GM18951 (cell line): Measurements from ENCODE around the gene SDK1.

ENCODE experiments used
- POLR2A ChIP-seq: IDR thresholded peaks from 4 replicates; pipeline ENCODE4 v1.6.1; 2011; ENCODE audit warnings: mild to moderate bottlenecking; ENCODE audit not compliant: insufficient read length, insufficient read depth; ENCODE audit errors: extremely low read depth
- in situ Hi-C: fragments of 300-500 bp; cut with MboI; formaldehyde crosslinking; loops from one replicate; pipeline ENCODE4 v1.12.0; 2022; ENCODE audit warnings: low sequenced_read_pairs, mixed read lengths, inconsistent platforms; ENCODE audit not compliant: unreplicated experiment

The SDK1 gene

DNA sequence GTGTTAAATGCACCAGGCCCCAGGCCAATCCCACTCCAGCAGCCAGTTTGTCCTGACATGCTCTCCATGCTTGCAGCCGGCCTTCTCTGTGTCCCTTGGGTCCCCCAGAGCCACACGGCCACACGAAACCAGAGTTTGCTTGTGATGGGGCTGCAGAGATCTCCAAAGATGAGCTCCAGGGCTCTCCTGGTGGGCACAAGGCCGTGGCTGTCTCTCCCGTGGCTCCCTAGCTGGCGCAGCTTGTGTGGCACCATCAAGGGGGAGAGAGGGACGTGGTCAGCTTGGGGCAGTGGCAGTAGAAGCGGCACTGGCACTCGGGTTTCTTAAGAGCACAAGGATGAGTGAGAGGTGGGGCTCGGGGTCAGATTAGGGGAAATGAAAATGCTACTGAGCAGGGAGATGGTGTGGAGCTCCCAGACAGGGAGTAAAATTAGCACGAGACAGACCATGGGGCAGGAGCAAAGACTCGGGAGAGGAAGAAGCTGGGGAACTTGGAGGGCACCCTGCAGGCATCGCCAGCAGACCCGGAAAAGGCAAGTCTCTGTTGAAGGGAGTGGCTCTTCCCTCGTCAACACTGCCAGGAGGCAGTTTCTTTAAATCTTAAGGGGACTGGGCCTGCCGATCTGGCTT is 808.5 kb downstream of the SDK1 start:
- in situ Hi-C loops: no loop called here
- TF ChIP-seq POLR2A: no peak

DNA sequence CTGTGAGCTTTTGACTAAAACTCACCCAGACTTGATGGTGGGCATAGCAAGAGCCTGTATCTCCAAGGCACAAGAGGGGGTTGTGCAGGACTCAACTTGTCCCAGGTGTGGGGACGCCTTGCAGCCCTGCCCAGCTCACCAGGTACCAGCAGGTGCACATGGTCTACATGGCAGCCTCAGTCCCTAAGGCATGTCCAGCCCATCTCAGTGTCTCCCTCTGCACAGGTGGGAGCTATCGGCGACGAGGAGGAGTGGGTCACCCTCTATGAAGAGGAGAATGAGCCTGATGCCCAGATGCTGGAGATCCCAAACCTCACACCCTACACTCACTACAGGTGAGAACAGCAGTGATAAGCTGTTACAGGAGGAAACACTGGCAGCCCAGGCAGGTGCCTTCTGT is 809.4 kb downstream of the SDK1 start:
- no peak for TF ChIP-seq POLR2A
- in situ Hi-C loops: no loop called here

DNA sequence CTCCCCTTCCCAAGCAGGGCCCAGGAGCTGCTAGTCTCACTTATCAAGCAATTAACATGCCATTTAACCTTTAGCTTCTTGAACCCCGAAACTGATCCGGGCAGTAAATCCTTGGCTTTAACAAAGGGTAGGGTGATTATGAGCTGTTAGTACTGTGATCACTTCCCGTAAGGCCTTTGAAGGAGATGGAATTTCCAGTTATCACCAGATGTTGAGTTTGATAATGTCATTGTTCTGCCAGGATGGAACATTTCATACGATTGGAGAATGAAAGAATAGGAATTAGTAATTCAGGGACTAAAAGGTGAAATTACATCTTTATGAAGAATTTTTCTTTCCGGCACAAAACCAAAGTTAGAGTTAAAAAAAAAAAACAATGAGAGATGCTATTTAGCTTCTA is 810.1 kb downstream of the SDK1 start:
- in situ Hi-C loops: no loop called here
- no peak for TF ChIP-seq POLR2A

DNA sequence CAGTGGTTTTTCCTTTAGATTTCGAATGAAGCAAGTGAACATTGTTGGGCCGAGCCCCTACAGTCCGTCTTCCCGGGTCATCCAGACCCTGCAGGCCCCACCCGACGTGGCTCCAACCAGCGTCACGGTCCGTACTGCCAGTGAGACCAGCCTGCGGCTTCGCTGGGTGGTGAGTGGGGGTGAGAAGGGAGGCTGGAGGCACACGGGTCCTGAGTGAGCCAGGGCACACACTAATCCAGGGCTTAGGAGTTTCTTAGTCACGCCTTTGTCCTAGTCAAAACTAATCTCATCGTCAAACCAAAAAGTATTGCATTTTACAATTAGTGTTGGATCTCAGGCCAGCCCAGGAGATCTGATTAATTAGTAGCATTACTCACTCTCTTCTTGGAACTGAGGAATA is 812.2 kb downstream of the SDK1 start:
- TF ChIP-seq POLR2A: no peak
- in situ Hi-C loops: no loop called here

DNA sequence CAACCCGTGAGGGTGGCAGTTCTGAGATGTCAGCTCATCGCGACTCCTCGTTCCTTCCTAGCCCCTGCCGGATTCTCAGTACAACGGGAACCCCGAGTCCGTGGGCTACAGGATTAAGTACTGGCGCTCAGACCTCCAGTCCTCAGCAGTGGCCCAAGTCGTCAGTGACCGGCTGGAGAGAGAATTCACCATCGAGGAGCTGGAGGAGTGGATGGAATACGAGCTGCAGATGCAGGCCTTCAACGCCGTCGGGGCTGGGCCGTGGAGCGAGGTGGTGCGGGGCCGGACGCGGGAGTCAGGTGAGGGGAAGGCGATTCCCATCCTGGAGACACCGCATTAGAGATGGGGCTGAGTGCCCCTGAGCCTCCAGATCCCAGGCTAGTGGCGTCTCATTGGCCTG is 812.9 kb downstream of the SDK1 start:
- in situ Hi-C loops: no loop called here
- TF ChIP-seq POLR2A: no peak

DNA sequence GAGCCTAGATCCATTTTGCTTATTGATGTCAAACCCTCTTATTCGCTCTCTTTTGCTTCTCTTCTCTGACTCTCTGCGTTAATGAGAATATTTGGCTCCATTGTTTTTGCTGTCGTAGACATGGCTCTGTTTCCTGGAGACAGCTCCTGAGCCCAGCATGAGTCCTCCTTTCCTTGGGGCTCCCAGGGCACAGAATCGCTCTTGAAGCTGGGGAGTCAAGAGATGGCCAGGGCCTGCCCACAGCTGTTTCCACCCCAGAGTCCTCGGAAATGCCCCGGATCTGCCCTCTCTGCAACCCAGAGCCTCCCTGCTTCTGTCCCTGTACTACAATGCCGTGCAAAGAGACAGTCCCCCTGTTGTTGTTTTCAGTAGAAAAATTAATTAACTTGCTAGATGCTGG is 814.4 kb downstream of the SDK1 start:
- in situ Hi-C loops: no loop called here
- no peak for TF ChIP-seq POLR2A

DNA sequence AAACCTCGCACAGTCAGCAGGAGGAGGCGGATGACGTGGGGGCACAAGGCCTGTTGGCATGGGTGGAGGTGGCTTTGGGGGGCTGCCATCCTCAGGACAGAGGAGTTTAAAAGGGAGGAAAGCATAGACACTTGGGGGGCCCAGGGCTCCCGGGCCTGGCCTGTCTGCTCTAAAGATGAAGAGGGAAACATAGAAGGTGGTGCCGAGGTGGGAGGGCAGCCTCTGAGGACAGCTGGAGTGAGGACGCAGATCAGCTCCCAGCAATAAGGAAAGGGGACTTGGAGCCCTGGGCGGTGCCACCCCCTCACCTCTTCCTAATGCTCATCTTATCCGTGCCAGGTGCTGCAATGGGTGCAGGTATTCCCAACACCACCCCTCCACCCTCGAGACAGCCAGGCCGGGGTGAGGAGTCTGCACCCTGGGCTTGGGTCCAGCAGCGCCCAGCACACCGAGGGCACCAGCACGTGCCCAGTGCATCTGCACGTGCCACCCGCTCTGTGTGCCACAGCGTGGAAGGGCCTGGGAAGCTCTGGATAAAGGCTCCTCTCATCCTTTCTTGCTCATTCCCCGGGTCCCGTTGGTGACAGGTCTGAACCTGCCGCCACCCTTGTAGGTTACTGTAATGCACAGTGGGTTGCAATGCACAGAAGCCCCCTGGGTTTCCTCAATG is 815.0 kb downstream of the SDK1 start:
- in situ Hi-C loops: no loop called here
- TF ChIP-seq POLR2A: no peak

DNA sequence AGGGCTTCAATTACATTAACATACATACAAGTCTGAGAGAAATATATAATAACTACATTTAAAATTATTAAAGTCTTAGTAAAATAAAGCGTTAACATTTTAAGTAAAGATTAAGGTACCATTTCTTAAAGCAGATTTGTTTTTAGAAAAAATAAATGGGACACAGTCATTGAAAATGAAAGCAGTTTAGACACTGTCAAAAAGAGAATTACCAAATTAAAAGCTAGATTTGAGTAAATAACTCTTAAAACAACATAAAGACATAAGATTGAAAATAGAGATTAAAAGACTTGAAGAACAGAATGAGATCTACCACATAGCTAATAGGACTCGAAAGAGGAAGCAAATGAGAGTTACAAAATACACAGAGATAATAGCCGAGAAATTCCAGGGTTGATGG is 818.8 kb downstream of the SDK1 start:
- no peak for TF ChIP-seq POLR2A
- in situ Hi-C loops: no loop called here

DNA sequence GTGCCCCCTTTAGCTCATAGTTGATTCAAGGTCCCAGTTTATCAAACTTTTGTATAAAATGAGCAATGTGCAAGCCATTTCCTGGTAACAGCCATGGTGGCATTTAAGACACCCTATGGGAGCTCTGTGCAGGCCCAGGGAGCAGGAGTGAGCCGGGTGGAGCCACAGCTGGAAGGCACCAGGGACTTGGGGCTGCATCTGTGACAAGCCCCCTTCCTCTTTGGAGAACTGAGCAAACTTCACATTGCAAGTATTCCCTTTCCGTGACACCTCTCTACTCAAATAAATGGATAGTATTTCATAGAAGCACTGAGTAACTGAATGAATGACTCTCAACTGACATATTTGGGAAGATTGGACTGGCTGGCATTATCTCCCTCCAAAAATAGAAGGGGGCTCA is 822.3 kb downstream of the SDK1 start:
- no peak for TF ChIP-seq POLR2A
- in situ Hi-C loops: no loop called here

DNA sequence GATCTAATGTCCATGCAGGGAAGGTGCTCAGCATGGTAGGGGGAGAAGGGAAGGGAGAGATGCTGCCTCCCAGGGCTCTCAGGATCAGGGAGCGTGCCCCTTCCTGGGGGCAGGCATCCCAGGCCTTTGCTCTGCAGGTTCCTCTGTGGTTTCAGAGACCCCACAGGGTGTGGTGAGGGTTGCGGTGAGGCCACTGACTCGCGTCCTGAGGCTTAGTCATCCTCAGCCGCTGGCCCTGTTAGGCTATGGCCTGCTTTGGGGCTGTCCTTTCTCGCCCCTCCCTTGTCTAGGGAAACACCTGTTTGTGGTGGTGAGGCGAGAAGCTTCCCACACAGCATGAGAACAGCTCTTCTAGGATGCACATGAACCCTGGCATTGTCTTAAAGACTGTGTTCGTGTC is 822.8 kb downstream of the SDK1 start:
- in situ Hi-C loops: no loop called here
- TF ChIP-seq POLR2A: no peak

DNA sequence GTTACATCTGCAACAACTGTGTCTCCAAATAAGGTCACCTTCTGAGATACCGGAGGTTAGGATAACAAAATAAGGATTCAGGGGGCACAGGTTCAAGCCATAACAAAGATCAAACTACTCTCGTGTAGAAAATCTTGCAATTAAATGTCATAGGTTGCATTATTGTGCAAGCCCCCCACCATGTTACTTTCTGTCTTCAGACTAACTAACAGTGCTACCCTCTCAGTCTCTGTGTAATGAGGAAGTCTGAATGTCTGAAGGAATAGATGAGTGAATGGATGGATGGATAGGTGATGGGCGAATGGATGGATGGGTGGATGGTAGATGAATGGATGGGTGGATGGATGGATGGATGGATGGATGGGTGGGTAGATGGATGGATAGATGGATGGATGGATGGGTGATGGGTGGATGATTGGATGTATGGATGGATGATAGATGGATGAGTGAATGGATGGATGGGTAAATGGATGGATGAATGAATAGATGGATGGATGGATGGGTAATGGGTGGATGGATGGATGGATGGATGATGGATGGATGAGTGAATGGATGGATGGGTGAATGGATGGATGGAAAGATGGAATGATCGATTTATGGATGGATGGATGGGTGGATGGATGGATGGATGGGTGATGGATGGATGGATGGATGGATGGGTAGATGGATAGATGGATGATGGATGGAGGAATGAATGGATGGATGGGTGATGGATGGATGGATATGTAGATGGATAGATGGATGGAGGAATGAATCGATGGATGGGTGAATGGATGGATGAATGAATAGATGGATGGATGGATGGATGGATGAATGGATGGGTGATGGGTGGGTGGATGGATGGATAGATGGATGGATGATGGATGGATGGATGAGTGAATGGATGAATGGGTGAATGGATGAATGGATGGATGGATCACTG is 823.8 kb downstream of the SDK1 start:
- in situ Hi-C loops: no loop called here
- TF ChIP-seq POLR2A: no peak

DNA sequence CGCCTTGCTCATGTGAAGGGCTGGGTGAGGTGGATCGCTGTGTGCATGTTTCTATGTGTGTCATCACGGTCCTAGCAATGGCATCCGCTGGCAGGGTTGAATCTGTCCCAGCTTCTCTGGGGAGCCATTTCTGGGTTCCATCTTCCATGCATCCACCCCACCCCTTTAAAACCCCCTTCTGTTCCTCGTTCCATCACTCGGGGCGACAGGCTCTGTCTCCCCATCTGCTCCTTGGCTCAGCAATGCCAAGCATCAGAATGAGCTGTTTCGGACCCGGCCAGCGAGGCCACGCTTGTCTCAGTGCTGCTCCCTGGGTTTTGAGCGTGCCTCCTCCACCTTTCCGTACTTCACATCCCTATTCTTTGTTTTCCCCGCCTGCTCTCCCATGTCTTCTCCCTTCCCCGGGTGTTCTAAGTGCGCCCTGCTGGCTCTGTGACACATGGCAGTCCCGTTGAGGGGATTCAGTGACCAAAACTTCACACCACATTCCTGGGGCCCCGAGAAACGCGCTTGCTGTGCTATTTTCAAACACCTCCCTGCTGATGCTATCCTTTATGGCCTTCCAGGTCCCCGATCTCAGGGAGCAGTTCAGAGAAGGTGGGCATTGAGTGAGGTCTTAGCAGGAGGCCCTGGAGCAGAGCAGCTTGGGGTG is 827.0 kb downstream of the SDK1 start:
- no peak for TF ChIP-seq POLR2A
- in situ Hi-C loops: no loop called here

DNA sequence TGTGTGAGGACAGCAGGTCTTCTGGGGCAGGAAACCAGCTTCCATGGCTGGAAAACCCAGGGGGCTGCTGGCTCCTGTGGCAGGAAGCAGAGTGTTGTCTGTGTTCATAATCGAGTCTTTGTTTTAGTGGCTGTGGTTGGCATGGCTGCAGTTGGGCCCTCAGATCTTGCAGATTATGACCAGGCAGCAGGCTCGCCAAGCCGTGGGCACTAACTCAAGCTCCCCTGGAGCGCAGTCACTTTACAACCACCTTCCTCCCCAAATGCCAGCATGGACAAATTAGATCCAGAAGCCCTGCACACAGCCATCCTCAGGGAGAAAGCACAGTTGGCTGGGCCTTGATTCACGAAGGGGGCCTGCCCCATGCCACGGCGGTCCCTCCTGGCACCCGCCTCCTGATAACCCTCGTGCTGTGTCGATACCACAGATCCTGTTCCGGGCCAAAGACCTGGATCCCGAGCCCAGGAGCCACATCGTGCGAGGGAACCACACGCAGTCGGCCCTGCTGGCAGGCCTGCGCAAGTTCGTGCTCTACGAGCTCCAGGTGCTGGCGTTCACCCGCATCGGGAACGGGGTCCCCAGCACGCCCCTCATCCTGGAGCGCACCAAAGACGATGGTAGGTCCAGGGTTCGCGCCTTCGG is 828.5 kb downstream of the SDK1 start:
- TF ChIP-seq POLR2A: no peak
- in situ Hi-C loops: no loop called here
